Epithelial cell of prostate (primary cell): ENCODE results near the gene NHS.
A peak's percentile ranks its signal among the peaks of the same experiment; 100 is the strongest.

Source experiments
- DNase-seq: peaks from one replicate; pipeline ENCODE4 v3.0.0-alpha.2; 2011; ENCODE audit warnings: low read depth, low spot score
- H3K27ac ChIP-seq: fragments of 450-650 bp; 2 replicates; pipeline ENCODE4 v1.5.1; 2017; ENCODE audit warnings: mild to moderate bottlenecking

Gene NHS

DNA sequence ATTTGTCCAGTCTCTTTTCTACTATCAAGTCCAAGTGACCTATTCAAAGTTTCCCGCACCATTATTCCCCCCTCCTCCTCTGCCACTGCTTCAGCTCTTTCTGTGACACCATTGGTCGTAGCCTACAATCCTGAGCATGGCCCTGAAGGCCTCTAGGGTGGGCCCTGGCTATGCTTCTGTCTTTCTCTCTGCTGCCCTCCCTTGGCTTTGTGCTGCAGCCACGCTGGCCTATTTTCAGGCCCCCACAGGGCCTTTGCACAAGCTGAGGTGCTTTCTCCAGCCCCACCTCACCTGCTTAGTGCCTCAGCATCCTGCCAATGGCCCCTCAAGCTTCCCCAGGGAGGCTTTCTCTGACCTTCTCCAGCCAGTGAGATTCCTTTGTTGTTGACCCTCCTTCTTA lies 156.5 kb downstream of the NHS start:
- H3K27ac ChIP-seq: no peak overlapping the region
- DNase-seq: no peak

DNA sequence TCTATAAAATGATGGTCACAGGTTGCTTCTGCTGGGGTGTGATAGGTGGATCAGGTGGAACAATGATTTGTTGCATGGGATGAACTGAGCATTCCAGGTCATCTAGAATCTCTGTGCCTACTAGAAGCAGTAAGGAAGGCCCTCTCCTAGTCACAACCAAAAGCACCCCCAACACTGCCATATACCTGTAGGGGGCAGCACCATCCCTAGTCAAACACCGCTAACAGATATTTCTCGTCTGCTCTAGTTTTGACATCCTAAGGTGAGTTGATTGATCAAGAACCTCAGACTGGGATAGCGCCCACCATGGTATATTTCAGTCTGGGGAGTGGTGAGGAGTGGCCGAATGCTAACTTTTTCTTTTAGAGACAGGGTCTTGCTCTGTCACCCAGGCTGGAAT lies 160.2 kb downstream of the NHS start:
- DNase-seq: no peak
- no peak overlapping the region for H3K27ac ChIP-seq

DNA sequence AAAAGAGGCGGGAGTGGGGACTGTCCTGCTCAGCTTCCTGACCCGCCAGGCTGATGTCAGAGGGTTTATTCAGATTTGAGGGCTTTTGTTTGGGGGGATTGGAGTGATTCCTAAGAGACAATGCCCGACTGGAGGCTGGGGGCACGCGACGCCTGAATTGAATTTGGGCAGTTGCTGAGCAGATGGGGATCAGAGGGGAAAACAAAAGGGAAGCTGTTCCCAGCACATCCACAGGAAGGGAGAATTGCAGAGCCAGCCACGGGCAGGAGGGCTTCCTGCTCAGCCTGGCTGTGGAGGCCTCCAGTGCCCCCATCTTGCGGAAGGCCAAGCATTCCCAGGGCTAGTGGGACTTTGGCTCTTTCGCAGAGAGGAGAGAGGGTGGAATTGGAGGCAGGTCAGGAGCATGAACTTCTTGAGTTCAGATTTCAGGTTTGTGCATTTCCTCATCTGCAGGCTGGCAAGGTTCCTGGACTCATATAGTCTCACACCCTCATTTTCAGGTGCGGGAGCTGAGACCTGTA lies 162.8 kb downstream of the NHS start:
- DNase-seq: no peak
- no peak overlapping the region for H3K27ac ChIP-seq

DNA sequence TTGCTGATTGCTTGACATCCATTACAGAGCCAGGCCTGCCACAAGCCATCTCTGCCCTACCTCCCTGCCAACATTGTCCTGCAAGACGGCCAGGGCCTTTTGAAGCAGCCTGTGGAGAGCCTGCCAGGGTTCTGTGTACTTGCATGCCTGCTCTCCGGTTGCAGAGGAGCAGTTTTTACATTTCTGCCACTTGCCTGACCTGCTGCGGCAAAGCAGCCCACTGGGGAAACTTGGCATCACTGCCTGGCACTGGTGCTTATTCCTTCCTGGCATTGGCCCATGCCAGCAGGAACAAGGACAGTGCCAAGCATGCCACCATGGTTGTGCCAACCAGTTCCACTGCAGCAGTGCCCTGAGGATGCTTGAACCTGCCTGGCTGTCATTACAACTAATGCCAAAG lies 167.1 kb downstream of the NHS start:
- no peak overlapping the region for H3K27ac ChIP-seq
- DNase-seq: no peak

DNA sequence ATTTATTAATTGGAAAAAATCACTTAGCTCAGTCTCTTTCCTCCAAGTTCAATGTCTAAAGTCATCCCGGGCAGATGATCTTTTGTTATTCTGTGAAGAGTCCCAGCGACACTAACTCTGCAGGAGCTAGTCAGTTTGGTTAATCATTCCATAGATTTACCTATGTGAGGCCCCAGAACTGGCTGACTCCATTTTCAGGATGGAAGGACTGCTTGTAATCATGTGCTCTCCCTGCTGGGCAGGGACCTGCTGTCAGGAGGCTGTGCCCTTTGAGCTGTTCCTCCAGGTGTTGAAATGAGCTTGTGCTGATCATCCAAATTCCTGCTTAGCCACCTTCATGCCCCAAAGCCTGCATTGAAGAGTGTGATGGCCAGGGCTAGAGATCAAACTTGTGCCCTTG lies 169.8 kb downstream of the NHS start:
- no peak overlapping the region for H3K27ac ChIP-seq
- no peak for DNase-seq

DNA sequence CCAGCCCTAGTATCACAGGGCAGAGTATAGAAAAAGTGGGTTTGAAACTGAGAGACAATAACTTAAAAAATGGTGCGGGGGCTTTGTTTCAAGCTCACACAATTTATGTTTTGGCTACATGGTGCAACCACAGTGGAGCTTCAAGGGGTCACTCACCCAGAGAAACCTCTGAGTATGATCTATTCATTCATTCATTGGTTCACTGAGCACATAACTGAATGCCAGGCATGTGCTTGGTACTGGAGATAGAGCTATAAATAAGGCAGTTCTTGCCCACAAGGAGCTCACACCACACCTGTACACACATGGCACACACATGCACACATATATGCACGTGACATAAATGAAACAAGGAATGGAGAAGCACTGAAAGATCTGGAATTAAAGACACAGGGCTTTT lies 171.4 kb downstream of the NHS start:
- DNase-seq: no peak
- no peak overlapping the region for H3K27ac ChIP-seq

DNA sequence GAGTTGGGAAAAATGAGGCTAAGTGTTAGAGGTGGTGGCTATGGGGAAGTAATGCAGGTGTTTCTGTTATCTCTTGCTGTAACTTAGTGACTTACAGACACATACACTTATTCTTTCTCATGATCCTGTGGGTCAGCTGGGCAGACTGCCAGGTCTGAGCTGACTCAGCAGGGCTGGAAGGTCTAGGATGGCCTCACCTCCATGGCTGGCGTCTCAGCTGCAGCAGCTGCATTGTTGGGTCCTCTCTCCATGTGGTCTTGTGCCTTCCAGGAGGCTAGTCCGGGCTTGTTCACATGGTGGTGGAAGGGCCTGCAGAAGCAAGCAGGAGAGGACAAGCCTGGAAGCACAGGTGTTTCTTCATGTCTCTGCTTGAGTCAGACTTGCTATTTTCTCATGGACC lies 172.7 kb downstream of the NHS start:
- peak; percentile 97 for DNase-seq
- no peak overlapping the region for H3K27ac ChIP-seq

DNA sequence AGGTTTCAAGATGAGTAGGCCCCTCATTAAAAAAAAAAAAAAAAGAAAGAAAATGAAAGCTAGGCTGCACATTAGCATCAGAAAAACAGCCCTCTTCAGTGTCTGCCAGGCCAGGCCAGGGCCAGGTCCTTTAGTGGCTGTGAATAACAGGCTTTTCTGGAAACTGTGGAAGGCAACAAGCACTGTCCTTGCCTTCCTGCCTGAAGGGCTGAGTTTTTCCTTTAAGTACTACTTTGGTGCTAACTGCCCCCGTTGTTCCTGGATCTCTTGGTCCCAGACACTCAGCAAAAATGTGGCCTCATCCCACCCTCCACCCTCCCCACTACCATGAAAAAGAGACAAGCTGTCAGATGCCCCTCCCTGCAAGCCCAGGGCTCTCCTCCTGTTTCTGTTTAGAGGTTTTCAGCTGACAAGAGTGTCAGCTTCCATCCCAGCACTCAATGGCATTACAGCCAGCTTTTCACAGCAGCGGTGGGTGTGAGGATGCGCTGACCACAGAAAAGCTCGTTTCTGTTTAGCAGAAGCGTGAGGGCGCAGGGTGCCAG lies 174.2 kb downstream of the NHS start:
- H3K27ac ChIP-seq: no peak overlapping the region
- no peak for DNase-seq

DNA sequence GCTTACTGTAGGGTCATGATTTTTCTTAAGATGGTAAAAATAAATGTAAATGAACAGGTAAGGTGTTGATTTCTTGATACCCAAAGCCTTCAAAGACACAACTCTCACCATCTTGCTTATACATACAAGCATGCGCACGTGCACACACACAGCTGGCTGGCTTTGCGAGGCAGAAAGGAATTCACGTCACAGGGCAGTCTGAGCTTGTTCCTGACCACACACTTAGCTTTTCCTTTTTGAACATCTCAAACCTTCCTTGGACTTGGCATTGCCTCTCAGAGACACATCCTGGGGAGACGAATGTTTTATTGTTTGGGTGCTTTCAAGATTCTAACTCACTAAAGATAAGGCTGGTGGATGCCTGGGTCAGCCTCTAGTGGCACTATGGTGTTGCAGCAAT lies 175.0 kb downstream of the NHS start:
- DNase-seq: no peak
- H3K27ac ChIP-seq: no peak overlapping the region

DNA sequence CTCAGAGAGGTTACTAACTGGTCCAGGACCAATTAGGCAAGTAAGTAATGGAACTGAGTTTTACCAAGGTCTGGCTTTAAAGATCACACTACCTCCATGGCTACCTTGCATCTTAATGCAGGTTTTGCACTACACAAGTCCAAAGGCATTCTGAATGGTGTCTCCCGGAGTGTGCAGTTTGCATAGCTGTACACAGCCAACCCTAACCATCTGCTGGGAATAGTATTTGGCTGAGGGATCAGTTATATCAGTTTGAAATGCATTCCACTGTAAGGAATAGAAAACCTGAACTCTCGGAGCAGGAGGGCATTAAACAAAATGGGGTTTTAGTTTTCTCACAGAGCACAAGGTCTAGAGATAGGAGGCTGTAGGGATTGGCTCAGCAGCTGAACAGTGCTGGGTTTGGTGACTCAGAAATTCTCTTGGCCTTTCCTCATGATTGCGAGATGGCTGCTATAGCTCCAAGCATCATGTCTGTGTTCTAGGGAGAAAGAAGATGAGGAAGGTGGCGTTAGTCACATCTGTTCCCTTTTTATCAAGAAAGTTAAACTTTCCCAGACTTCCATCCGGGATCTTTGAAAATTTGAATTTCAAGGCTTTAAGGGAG lies 177.1 kb downstream of the NHS start:
- no peak for DNase-seq
- H3K27ac ChIP-seq: peak overlapping the region; percentile 80

DNA sequence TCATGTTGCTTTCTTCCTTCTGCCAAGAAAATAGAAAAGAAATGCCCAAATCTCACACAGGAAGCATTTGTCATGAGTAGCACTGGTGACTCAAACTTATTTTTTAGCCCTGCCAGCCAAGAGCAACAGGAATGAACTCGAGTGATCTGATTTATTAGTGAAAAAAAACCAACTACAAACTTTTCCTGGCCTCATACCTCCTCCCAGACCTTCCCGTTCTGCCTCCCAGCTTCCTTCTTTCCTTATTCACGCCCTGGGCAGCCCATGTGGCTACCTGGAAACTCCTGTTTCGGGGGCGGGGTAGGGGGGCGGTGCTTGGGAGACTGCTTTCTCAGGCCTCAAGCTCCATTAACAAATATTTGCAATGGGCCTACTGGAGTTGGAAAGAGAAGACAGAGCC lies 178.5 kb downstream of the NHS start:
- no peak for DNase-seq
- peak overlapping the region; percentile 80 for H3K27ac ChIP-seq

DNA sequence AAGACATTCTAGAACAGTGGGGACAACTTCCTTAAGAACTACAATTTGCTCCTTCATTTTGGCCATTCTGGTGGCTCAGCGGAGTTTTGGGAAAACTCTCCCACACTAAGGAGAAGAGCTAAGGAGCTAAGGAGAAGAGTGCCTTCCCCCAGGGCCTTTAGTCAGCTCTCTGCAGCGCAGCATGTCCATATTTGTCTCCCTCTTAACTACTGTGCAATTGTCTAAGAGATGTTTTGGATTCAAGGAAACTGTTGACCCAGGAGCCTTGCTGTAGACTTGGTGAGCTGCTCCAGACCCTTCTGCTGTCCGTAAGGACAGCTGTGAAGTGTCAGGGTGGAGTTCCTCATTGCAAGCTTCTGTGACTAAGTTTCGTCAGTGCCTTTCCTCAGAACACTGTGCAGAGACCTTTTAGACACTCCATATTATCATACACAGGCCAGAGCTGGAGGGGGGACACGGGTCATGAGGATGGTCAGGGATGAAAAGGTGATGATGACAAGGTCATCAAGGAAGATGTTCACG lies 179.0 kb downstream of the NHS start:
- no peak for DNase-seq
- H3K27ac ChIP-seq: peak overlapping the region; percentile 80

DNA sequence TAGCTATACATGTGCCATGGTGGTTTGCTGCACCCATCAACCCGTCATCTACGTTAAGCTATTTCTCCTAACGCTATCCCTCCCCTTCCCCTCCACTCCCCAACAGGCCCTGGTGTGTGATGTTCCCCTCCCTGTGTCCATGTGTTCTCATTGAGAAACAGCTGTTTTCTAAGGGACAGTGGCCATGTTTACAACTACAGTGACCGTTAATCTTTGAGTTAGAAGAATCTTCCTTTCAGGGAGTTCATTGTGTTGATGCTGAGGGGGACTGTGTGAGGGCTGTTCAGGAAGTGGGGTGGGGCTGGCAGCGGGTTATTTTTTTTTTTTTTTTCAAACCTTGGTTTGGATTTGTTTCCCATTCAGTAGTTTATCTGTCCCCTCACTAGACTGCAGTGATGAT lies 179.9 kb downstream of the NHS start:
- no peak overlapping the region for H3K27ac ChIP-seq
- no peak for DNase-seq

DNA sequence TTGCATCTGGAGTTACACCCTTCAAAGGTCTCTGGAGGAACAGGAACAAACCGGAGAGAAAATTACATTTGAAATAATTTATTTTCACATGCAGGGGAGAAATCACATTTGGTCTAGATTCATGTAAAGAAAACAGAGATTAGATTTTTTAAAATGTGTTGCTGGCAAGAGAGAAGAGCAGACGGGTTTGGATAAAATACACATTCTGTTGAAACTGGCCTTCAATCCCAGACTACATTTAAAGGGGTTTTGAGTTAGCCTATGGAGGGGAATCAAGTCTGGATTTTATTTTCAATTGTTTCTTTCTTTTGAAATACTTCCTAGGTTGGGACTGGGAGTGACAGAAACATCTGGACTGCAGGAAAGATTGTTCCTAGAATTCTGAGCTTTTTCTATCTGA lies 180.8 kb downstream of the NHS start:
- H3K27ac ChIP-seq: no peak overlapping the region
- DNase-seq: no peak

DNA sequence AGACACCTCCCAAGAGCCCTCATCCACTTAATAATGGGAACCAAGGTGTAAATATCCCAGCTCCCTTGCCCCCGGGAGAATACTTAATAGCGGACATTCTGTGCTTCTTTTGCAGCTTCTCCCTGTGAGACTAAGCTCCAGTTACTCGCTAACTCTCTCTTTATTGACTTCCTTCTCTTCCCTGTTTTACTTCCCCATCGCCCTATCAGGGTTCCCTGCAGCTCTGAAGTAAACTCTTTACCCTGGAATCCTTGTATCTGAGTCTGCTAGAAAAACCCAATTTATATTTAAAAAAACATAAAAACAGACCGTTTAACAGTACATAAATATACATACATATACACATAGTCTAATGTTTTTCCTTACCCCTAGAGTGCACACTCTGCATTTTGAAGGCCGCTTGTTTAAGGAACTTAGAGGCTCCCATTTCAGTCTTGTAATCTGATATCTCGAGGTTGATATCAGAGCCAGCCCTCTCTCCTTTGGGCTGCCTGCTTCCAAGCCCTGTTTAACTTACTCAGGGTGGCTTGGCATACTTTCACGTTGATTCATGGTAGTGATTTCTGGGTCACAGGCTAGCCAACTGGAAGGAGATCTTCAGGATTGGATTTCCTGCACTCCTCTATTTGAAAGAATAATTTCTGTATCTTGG lies 184.9 kb downstream of the NHS start:
- no peak for DNase-seq
- peak overlapping the region; percentile 49 for H3K27ac ChIP-seq

DNA sequence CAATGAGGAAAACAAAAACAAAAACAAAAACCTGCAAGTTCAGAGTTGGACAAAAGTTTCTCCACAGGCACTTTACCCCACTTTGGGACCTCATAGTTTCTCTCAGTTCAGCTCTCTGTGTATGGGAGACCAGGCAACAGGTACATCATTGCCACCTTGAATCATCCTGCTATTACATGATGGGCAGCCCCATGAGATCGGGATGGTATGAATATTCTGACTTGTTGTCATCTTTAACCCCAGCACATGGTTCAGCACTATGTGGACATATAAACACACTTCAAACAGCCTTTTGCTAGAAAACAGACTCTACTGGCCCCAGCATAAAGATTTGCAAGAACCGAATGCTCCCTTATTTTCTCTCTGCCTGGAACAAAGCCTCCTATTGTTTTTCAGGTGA lies 185.4 kb downstream of the NHS start:
- DNase-seq: no peak
- H3K27ac ChIP-seq: peak overlapping the region; percentile 49

DNA sequence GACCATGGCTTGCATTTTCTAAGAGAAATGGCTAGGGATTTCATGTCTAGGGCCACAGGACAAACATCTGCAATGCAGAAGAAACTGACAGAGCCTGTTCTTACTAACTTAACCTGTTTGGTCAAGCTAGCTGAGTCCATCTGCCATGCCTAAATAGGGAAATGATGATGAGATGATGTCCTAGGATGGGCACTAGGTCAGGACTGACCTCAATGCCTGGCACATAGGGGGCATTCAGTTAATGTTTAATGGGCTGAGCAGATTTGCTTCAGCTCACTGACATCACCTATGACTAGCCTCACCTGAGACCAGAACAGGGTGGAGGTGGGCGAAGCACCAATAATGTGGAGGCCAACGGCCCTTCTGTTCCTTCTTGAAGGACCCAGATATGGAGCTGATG lies 188.1 kb downstream of the NHS start:
- no peak overlapping the region for H3K27ac ChIP-seq
- no peak for DNase-seq

DNA sequence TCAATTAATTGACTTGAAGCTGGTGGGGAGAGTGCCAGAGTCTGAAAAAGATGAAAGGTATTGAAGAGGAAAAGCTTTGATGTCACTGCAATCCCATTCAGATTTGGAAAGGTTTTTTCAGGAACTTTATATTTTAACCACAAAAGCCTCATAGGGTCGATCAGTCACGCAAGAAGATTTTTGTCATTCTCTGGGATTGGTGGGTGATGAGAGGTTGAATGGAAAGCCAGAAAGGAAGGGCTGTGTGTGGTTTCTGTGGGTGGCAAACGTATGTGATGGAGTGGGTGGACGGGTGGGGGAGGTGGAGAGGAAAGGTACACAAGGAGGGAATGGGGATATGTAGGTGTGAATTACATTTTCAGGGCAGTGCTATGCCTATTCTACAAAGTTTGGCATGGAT lies 188.5 kb downstream of the NHS start:
- no peak for DNase-seq
- no peak overlapping the region for H3K27ac ChIP-seq

DNA sequence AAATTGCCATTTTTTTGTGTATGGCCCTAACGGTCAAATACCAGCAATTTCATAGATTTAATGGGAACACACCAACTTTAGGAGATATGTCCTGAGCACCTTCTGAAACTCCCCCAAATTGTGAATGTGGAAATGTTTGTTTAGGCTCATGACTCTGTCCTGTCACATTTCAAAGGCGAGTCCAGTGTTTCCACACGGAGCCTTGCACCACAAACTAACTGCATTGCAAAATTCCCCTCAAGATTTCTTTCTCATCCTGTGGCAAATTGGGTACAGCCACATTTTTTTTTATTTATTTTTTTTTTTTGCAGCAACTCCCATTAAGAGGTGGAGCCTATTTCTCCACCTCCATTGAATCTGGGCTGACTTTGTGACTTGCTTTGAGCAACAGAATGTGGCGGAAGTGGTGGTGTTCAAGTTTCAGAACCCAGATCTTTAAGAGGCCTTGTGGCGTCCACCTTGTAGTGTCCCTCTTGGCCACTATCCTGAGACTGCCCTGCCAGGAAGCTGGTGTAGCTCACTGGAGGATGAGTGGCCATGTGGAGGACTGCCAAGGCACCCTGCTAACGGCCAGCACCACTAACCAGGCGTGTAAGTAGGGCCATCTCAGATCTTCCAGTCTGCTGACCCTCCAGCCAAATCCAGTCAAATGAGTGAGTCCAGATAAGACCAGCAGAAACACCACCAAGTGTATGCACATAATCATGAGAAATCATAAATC lies 189.8 kb downstream of the NHS start:
- DNase-seq: no peak

DNA sequence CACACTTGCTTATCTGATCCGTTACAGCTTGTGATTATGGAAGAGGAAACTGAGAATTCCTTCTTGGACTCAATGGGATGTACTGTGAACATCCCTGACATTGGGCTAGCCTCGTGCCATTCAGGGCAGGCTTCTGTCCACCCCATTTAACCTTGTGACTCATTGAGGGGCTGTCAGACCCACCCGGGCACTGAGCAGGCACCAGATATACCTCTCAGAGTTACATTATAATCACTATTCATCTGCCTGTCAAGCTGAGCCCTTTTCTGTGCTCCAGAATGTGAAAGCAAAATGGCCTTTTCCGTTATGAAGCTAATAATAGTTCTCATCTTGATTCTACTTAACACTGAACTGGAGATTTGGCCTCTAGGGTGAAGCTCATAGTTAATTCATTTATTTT lies 191.7 kb downstream of the NHS start:
- no peak for DNase-seq
- H3K27ac ChIP-seq: no peak overlapping the region

More for the DNA sequence above, 189.8 kb downstream of the NHS start:
- no peak overlapping the region for H3K27ac ChIP-seq

DNA sequence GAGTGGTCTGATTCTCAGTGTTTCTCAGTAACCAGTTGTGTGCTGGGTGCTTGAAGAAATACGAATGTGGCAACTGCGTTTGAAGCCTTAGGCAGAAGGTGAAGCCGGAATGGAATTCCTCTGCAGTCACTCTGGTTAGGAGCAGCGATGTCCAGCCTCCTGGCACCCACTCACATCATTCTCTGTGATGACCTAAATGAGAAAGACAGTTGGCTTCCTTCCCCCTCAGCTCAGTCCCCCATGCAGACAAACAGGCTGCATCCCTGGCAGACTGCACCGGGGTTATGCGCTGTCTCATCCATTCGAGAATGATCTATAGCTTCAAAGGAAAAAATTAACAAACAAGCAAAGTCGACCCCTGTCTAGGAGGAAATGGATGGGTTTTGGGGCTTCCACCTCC lies 192.2 kb downstream of the NHS start:
- DNase-seq: no peak
- H3K27ac ChIP-seq: no peak overlapping the region
